Measurements from ENCODE around the gene KCNQ1. TPM values are rescaled to one million over a fixed set of nuclear protein-coding genes. Genes with fewer than 3 reads are reported as not detected.

KCNQ1 gene
- total and polyA plus RNA-seq, 8 donors, result 14.0 to 61.1 (median 46.7) TPM

- no peak for DNase-seq
- no peak for FAIRE-seq
- Histone ChIP-seq H3K36me3 (no peaks in the 10 kb centered on the region), H3K27me3 (no peaks in the 10 kb centered on the region), H3K9me3 (no peaks in the 10 kb centered on the region), H3K4me1 (no peaks in the 10 kb centered on the region), H3K27ac (peak overlapping the region in 3 of 4 donors; percentile 28 to 49 (median 36)), H3K4me3 (peak overlapping the region; percentile 26 to 75 (median 54))
- TF ChIP-seq CTCF (IDR thresholded peaks at IDR 0.05), result no peak
- no peak for ATAC-seq
- intact Hi-C loops (cut with DNase I), result loop anchor here in 2 of 3 donors (10.0 kb wide), 1 partner anchor 189 kb away; the partner anchor contains the start of gene KCNQ1OT1 (in 2 of the 2)
- 38 to 39% methylated on average over 24 of the region's 24 CpGs for WGBS, 2 donors
These were observed 438.8 kb downstream of the KCNQ1 start for GRCh38 chr11:2883640-2883978.

- intact Hi-C loops (cut with DNase I), result loop anchor here in 2 of 3 donors (10.0 kb wide), 1 partner anchor 189 kb away; the partner anchor contains the start of gene KCNQ1OT1 (in 2 of the 2)
- H3K36me3 ChIP-seq, result no peaks in the 10 kb centered on the region
- H3K4me3 ChIP-seq, result peak overlapping the region; percentile 38 to 75 (median 54)
- H3K27me3 ChIP-seq, result no peaks in the 10 kb centered on the region
- DNase-seq, result peak in 4 of 6 donors; percentile 41 to 74 (median 66)
- no peak for FAIRE-seq
- peak in 1 of 4 donors; percentile 6 for ATAC-seq
- no peak for TF ChIP-seq CTCF (IDR thresholded peaks at IDR 0.05)
- H3K27ac ChIP-seq, result peak overlapping the region; percentile 35 to 60 (median 48)
- H3K4me1 ChIP-seq, result no peaks in the 10 kb centered on the region
- H3K9me3 ChIP-seq, result no peaks in the 10 kb centered on the region
- 3 to 4% methylated on average over 39 to 119 of the region's 119 CpGs for WGBS, 2 donors
These were observed 439.4 kb downstream of the KCNQ1 start for GRCh38 chr11:2883979-2884815.

GRCh38 chr11:2885017-2885677 lies 440.3 kb downstream of the KCNQ1 start:
- Histone ChIP-seq H3K36me3 (no peaks in the 10 kb centered on the region), H3K4me3 (peak overlapping the region; percentile 38 to 75 (median 54)), H3K27ac (peak overlapping the region in 3 of 4 donors; percentile 41 to 46 (median 43)), H3K27me3 (no peaks in the 10 kb centered on the region), H3K4me1 (no peaks in the 10 kb centered on the region), H3K9me3 (no peaks in the 10 kb centered on the region)
- ATAC-seq (peak; percentile 50 to 62 (median 56)), FAIRE-seq (no peak), DNase-seq (peak in 5 of 6 donors; percentile 50 to 87 (median 76))
- WGBS, 2 donors, result 1% methylated on average over 45 to 80 of the region's 80 CpGs
- TF ChIP-seq CTCF (IDR thresholded peaks at IDR 0.05), result no peak
- intact Hi-C loops (cut with DNase I), result loop anchor here in 2 of 3 donors (10.0 kb wide), 1 partner anchor 190 kb away; the partner anchor contains the start of gene KCNQ1OT1 (in 2 of the 2)

- intact Hi-C loops (cut with DNase I), result loop anchor here in 2 of 3 donors (10.0 kb wide), 1 partner anchor 191 kb away; the partner anchor contains the start of gene KCNQ1OT1 (in 2 of the 2)
- 0 to 1% methylated on average over 18 to 58 of the region's 61 CpGs for WGBS, 2 donors
- no peaks in the 10 kb centered on the region for H3K9me3 ChIP-seq
- H3K27me3 ChIP-seq, result no peaks in the 10 kb centered on the region
- ATAC-seq (peak; percentile 79 to 83 (median 82)), DNase-seq (peak; percentile 81 to 91 (median 86)), FAIRE-seq (no peak)
- H3K27ac ChIP-seq, result peak within 1 kb of the TSS in 3 of 4 donors; percentile 46 to 60 (median 49)
- H3K36me3 ChIP-seq, result no peaks in the 10 kb centered on the region
- TF ChIP-seq CTCF (IDR thresholded peaks at IDR 0.05), result no peak
- H3K4me3 ChIP-seq, result peak within 1 kb of the TSS; percentile 38 to 75 (median 54)
- H3K4me1 ChIP-seq, result peaks cover under 1 to 2% (median under 1%) of the 10 kb centered on the region in 3 donors
These were observed 440.9 kb downstream of the KCNQ1 start, which contains the start of gene CDKN1C for GRCh38 chr11:2885678-2886081. TSS of gene CDKN1C (minus strand) at chr11:2885775. CDS start at chr11:2885456, 319 bp downstream.
